Panc1 (cell line): Measurements from ENCODE around the gene DCD. TPM values are rescaled to one million over a fixed set of nuclear protein-coding genes. Genes with fewer than 3 reads are reported as not detected.

Source experiments
- ATAC-seq: fragments of 200-7000 bp; cut with Tn5 transposase; 2 replicates; pipeline ENCODE4 v1.9.1; 2020; ENCODE audit warnings: mild to moderate bottlenecking, moderate library complexity
- BruUV-seq: library from RNA; stranded (reverse); fragments of 400-500 nt; replicated peaks from 2 replicates; lab custom pipeline; 2021; lab: Mats Ljungman, UMichigan
- CTCF ChIA-PET: fragments of 300-600 bp; sonication (Branson Sonifier 250); formaldehyde crosslinking; loops from one replicate; lab custom pipeline; 2022; ENCODE audit warnings: antibody characterized with exemption; lab: Charles Lee
- POLR2A ChIA-PET: fragments of 300-600 bp; sonication (Branson Sonifier 250); formaldehyde crosslinking; loops from one replicate; lab custom pipeline; 2022; ENCODE audit warnings: antibody characterized with exemption; lab: Charles Lee
- DNase-seq: peaks from one replicate; pipeline ENCODE4 v3.0.0-alpha.2; 2010; ENCODE audit warnings: low read depth, low spot score
- H3K27ac ChIP-seq: 2 replicates; pipeline ENCODE4 v1.5.1; 2011; ENCODE audit warnings: mild to moderate bottlenecking, low read length, inconsistent platforms
- H3K27me3 ChIP-seq: fragments of 200-500 bp; sonication (Bioruptor generic); 2 replicates; pipeline ENCODE4 v1.6.0; 2014; ENCODE audit warnings: low read length, inconsistent platforms; ENCODE audit not compliant: control insufficient read depth, insufficient read depth
- H3K36me3 ChIP-seq: fragments of 200-500 bp; sonication (Bioruptor generic); 2 replicates; pipeline ENCODE4 v1.5.1; 2014; ENCODE audit warnings: inconsistent platforms, mild to moderate bottlenecking, low read length, moderate library complexity; ENCODE audit not compliant: control insufficient read depth, insufficient read depth
- H3K4me1 ChIP-seq: 2 replicates; pipeline ENCODE4 v1.5.1; 2011; ENCODE audit warnings: inconsistent platforms, mild to moderate bottlenecking, low read length, moderate library complexity; ENCODE audit not compliant: control insufficient read depth, insufficient read depth
- H3K4me3 ChIP-seq, 2 experiments: 2 replicates each; pipeline ENCODE4 v1.5.1; 2011 to 2012; ENCODE audit warnings: low read depth in 2 of 2, low read length in 2 of 2, mild to moderate bottlenecking in 2 of 2, inconsistent platforms in 1 of 2, moderate library complexity in 1 of 2
- H3K9me3 ChIP-seq: fragments of 200-500 bp; sonication (Bioruptor generic); 2 replicates; pipeline ENCODE4 v1.5.1; 2014; ENCODE audit warnings: low read depth, mild to moderate bottlenecking, inconsistent platforms, low read length, moderate library complexity; ENCODE audit not compliant: control insufficient read depth, insufficient read depth
- CTCF ChIP-seq: fragments of 450-650 bp; IDR thresholded peaks from 2 replicates; pipeline ENCODE4 v1.5.1; 2017; ENCODE audit warnings: mild to moderate bottlenecking
- POLR2AphosphoS5 ChIP-seq: IDR thresholded peaks from 2 replicates; pipeline ENCODE4 v1.6.1; 2012; ENCODE audit warnings: mild to moderate bottlenecking, low read depth, low read length, moderate library complexity
- SIN3A ChIP-seq: IDR thresholded peaks from 2 replicates; pipeline ENCODE4 v1.6.1; 2012; ENCODE audit warnings: low read depth, mild to moderate bottlenecking, low read length, moderate library complexity, borderline replicate concordance; ENCODE audit not compliant: insufficient read depth
- TCF7L2 ChIP-seq: IDR thresholded peaks from 2 replicates; pipeline ENCODE4 v1.6.1; 2011; ENCODE audit warnings: mild to moderate bottlenecking, low read depth, low read length, inconsistent platforms
- in situ Hi-C: cut with HindIII; loops from 2 replicates; pipeline ENCODE4 v1.10.0; 2016; ENCODE audit warnings: low sequenced_read_pairs, low pct_unique_long_range_greater_than_20kb
- intact Hi-C: fragments of 100-400 bp; cut with micrococcal nuclease; formaldehyde crosslinking; loops from one replicate; pipeline ENCODE4 v1.10.0; 2022; ENCODE audit not compliant: unreplicated experiment
- total RNA-seq: library from RNA; stranded (reverse); gene quantifications from one replicate; pipeline ENCODE4 v1.2.1, GENCODE V29; 2021; ENCODE audit not compliant: unreplicated experiment
- TF ChIP-seq, protein P1 (sequence below), 2 experiments: IDR thresholded peaks; 2 replicates each; pipeline ENCODE4 v1.6.1; 2011 to 2012; ENCODE audit warnings: low read depth in 2 of 2, control low read depth in 1 of 2, low read length in 1 of 2, mild to moderate bottlenecking in 1 of 2, moderate library complexity in 1 of 2; ENCODE audit not compliant: insufficient read depth in 1 of 2

Gene DCD
- total RNA-seq, 1 experiment from 2014 or later: not detected

DNA sequence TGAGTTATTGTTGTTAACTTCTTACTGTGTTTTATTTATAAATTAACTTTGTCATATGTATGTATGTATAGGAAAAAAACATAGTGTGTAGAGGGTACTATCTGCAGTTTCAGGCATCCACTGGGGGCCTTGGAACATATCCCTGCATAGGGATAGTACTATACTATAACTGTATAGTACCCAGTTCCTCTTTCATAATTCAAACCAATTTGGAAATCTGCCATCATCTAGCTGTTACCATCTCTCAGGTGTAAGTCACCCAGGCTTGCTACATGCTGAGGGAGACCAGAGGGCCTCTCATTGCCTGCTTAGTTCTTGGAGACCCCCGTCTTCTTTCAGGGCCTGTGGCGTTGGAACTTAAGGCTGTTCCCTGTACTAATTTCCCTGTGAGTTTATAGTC lies 12.9 kb upstream of the DCD start:
- TF ChIP-seq POLR2AphosphoS5: no peak
- TF ChIP-seq SIN3A: no peak
- TF ChIP-seq, protein P1, sequence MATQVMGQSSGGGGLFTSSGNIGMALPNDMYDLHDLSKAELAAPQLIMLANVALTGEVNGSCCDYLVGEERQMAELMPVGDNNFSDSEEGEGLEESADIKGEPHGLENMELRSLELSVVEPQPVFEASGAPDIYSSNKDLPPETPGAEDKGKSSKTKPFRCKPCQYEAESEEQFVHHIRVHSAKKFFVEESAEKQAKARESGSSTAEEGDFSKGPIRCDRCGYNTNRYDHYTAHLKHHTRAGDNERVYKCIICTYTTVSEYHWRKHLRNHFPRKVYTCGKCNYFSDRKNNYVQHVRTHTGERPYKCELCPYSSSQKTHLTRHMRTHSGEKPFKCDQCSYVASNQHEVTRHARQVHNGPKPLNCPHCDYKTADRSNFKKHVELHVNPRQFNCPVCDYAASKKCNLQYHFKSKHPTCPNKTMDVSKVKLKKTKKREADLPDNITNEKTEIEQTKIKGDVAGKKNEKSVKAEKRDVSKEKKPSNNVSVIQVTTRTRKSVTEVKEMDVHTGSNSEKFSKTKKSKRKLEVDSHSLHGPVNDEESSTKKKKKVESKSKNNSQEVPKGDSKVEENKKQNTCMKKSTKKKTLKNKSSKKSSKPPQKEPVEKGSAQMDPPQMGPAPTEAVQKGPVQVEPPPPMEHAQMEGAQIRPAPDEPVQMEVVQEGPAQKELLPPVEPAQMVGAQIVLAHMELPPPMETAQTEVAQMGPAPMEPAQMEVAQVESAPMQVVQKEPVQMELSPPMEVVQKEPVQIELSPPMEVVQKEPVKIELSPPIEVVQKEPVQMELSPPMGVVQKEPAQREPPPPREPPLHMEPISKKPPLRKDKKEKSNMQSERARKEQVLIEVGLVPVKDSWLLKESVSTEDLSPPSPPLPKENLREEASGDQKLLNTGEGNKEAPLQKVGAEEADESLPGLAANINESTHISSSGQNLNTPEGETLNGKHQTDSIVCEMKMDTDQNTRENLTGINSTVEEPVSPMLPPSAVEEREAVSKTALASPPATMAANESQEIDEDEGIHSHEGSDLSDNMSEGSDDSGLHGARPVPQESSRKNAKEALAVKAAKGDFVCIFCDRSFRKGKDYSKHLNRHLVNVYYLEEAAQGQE (IDR thresholded peaks at IDR 0.05; ENCODE audit: insufficient read depth in 1 of 2, low read depth in 2 of 2, low read length in 1 of 2): no peak
- TF ChIP-seq CTCF: no peak
- TF ChIP-seq TCF7L2: no peak
- ChIA-PET CTCF (no interaction called here), POLR2A (no interaction called here)
- Histone ChIP-seq H3K9me3 (no peaks in the 10 kb centered on the region), H3K4me3 (no peak overlapping the region), H3K36me3 (no peaks in the 10 kb centered on the region), H3K4me1 (no peaks in the 10 kb centered on the region), H3K27me3 (peaks cover 6% of the 10 kb centered on the region), H3K27ac (no peak overlapping the region)
- in situ Hi-C loops: no loop called here
- no TSS peak for BruUV-seq
- intact Hi-C loops: no loop called here
- no peak for ATAC-seq
- DNase-seq: no peak

DNA sequence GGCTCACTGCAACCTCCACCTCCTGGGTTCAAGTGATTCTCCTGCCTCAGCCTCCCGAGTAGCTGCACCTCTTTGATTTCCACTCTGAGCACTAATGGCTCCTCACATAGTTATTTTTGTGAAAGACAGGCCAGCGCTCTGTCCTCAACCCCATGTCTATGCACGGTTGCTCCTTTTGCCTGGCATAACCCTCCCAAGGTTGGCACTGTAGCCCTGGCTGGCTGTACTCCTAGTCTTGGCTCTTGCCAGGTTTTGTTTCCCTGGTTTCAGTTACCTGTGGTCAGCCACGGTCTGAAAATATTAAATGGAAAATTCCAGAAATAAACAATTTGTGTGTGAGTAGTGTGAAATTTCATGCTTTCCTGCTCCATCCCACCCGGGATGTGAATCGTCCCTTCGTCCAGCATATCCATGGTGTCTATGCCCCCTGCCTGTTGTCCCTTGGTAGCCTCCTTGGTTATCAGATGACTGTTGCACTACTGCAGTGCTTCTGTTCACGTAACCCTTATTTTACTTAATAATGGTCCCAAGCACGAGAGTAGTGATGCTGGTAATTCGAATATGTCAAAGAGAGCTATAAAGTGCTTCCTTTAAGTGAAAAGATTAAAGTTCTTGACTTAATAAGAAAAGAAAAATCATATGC lies 12.3 kb upstream of the DCD start:
- in situ Hi-C loops (no loop called here), intact Hi-C loops (no loop called here)
- Histone ChIP-seq H3K27ac (no peak overlapping the region), H3K27me3 (peaks cover 9% of the 10 kb centered on the region), H3K4me3 (no peak overlapping the region), H3K36me3 (no peaks in the 10 kb centered on the region), H3K4me1 (no peaks in the 10 kb centered on the region), H3K9me3 (no peaks in the 10 kb centered on the region)
- ATAC-seq (no peak), DNase-seq (no peak)
- ChIA-PET POLR2A (no interaction called here), CTCF (interaction anchor here (0.6 kb wide), 1 partner anchor 252 kb away, joined by 9 read pairs; no protein-coding TSS in a partner anchor)
- BruUV-seq: no TSS peak
- no peak for TF ChIP-seq POLR2AphosphoS5
- TF ChIP-seq SIN3A: no peak
- no peak for TF ChIP-seq CTCF
- TF ChIP-seq, protein P1 (IDR thresholded peaks at IDR 0.05; ENCODE audit: insufficient read depth in 1 of 2, low read depth in 2 of 2, low read length in 1 of 2): no peak
- no peak for TF ChIP-seq TCF7L2
